KOPT-K1 (cell line): Measurements from ENCODE around the gene ZNF26.
"Not testable (repeated sequence)": the region's sequence is repeated elsewhere in the genome, so short reads cannot be mapped to it uniquely, and the experiment has no call there.

Source experiments
- H3K27ac ChIP-seq: fragments of 200-600 bp; sonication (generic); 2 replicates; pipeline ENCODE4 v1.5.1; 2016; ENCODE audit warnings: antibody characterized with exemption, mild to moderate bottlenecking, low read depth, low read length; ENCODE audit not compliant: poor library complexity, severe bottlenecking
- H3K36me3 ChIP-seq: fragments of 200-600 bp; sonication (generic); 2 replicates; pipeline ENCODE4 v1.5.1; 2017; ENCODE audit warnings: antibody characterized with exemption, mild to moderate bottlenecking, low read length, moderate library complexity; ENCODE audit not compliant: insufficient read depth
- H3K9me3 ChIP-seq: fragments of 200-600 bp; sonication (generic); 2 replicates; pipeline ENCODE4 v1.5.1; 2017; ENCODE audit warnings: antibody characterized with exemption, low read length, mild to moderate bottlenecking; ENCODE audit not compliant: insufficient read depth, poor library complexity, severe bottlenecking

Gene ZNF26

GRCh38 chr12:132951649-132952048, 34.5 kb upstream of the ZNF26 start:
- peaks cover 75% of the 10 kb centered on the region for H3K9me3 ChIP-seq
- peaks cover 51% of the 10 kb centered on the region for H3K36me3 ChIP-seq
- H3K27ac ChIP-seq, result no peak overlapping the region

GRCh38 chr12:132952371-132953162, 33.6 kb upstream of the ZNF26 start:
- H3K36me3 ChIP-seq, result peaks cover 47% of the 10 kb centered on the region
- no peak overlapping the region for H3K27ac ChIP-seq
- H3K9me3 ChIP-seq, result peaks cover 72% of the 10 kb centered on the region

GRCh38 chr12:132953163-132953425, 33.1 kb upstream of the ZNF26 start:
- peaks cover 42% of the 10 kb centered on the region for H3K36me3 ChIP-seq
- peaks cover 72% of the 10 kb centered on the region for H3K9me3 ChIP-seq
- no peak overlapping the region for H3K27ac ChIP-seq

- H3K9me3 ChIP-seq, result peaks cover 72% of the 10 kb centered on the region
- H3K27ac ChIP-seq, result no peak overlapping the region
- H3K36me3 ChIP-seq, result peaks cover 35% of the 10 kb centered on the region
Observed at GRCh38 chr12:132953771-132954170, 32.4 kb upstream of the ZNF26 start.

GRCh38 chr12:132954471-132955048, 31.6 kb upstream of the ZNF26 start:
- peak overlapping the region; percentile 85 for H3K27ac ChIP-seq
- H3K9me3 ChIP-seq, result peaks cover 66% of the 10 kb centered on the region
- peaks cover 28% of the 10 kb centered on the region for H3K36me3 ChIP-seq

GRCh38 chr12:132955094-132956010, 30.8 kb upstream of the ZNF26 start:
- Histone ChIP-seq H3K36me3 (peaks cover 20% of the 10 kb centered on the region; the same call in 1 of the 2 replicates), H3K27ac (peak overlapping the region; percentile 85), H3K9me3 (peaks cover 58% of the 10 kb centered on the region)

- Histone ChIP-seq H3K27ac (peak within 1 kb of the TSS; percentile 85), H3K36me3 (peaks cover 13% of the 10 kb centered on the region; the same call in 1 of the 2 replicates), H3K9me3 (peaks cover 56% of the 10 kb centered on the region)
Observed at GRCh38 chr12:132956011-132956788, 30.0 kb upstream of the ZNF26 start, which contains the start of gene ZNF605. TSS of gene ZNF605 (minus strand) at chr12:132956306. CDS start at chr12:132945635, 10,671 bp downstream.

GRCh38 chr12:132961790-132962189, 24.4 kb upstream of the ZNF26 start:
- not testable (repeated sequence) for H3K27ac ChIP-seq
- peaks cover 13% of the 10 kb centered on the region; the same call in 1 of the 2 replicates for H3K36me3 ChIP-seq
- peaks cover 78% of the 10 kb centered on the region for H3K9me3 ChIP-seq

- not testable (repeated sequence) for H3K27ac ChIP-seq
- Histone ChIP-seq H3K9me3 (peaks cover 80% of the 10 kb centered on the region), H3K36me3 (peaks cover 15% of the 10 kb centered on the region; the same call in 1 of the 2 replicates)
Observed at GRCh38 chr12:132963947-132964346, 22.2 kb upstream of the ZNF26 start.

- H3K9me3 ChIP-seq, result peaks cover 95% of the 10 kb centered on the region
- peaks cover 15% of the 10 kb centered on the region; the same call in 1 of the 2 replicates for H3K36me3 ChIP-seq
- no peak overlapping the region for H3K27ac ChIP-seq
Observed at GRCh38 chr12:132965796-132966195, 20.4 kb upstream of the ZNF26 start.

- Histone ChIP-seq H3K9me3 (peaks cover 87% of the 10 kb centered on the region), H3K36me3 (peaks cover 15% of the 10 kb centered on the region; the same call in 1 of the 2 replicates), H3K27ac (no peak overlapping the region)
Observed at GRCh38 chr12:132966676-132967415, 19.3 kb upstream of the ZNF26 start.

- Histone ChIP-seq H3K36me3 (peaks cover 12% of the 10 kb centered on the region; the same call in 1 of the 2 replicates), H3K9me3 (peaks cover 86% of the 10 kb centered on the region), H3K27ac (no peak overlapping the region)
Observed at GRCh38 chr12:132967736-132968135, 18.4 kb upstream of the ZNF26 start.

GRCh38 chr12:132972374-132972773, 13.8 kb upstream of the ZNF26 start:
- Histone ChIP-seq H3K9me3 (peaks cover 63% of the 10 kb centered on the region), H3K36me3 (no peaks in the 10 kb centered on the region; the same call in 1 of the 2 replicates), H3K27ac (no peak overlapping the region)

GRCh38 chr12:132976870-132977269, 9.3 kb upstream of the ZNF26 start:
- peaks cover 42% of the 10 kb centered on the region for H3K9me3 ChIP-seq
- H3K27ac ChIP-seq, H3K36me3 ChIP-seq: not testable (repeated sequence)
